Vagina (tissue), 2 donors: ENCODE data around the gene ADD1. TPM values are rescaled to one million over a fixed set of nuclear protein-coding genes. Genes with fewer than 3 reads are reported as not detected.
A peak's percentile ranks its signal among the peaks of the same experiment; 100 is the strongest.

Experiments used
- DNase-seq, 2 donors: peaks; one replicate each; pipeline ENCODE4 v3.0.0-alpha.2; 2017; ENCODE audit errors: extremely low spot score in 2 of 2
- H3K27ac ChIP-seq: fragments of 200-600 bp; sonication (generic); one replicate; pipeline ENCODE4 v1.5.1; 2019
- H3K27me3 ChIP-seq: fragments of 200-600 bp; sonication (generic); one replicate; pipeline ENCODE4 v1.5.1; 2019
- H3K36me3 ChIP-seq, 2 donors: fragments of 200-600 bp; sonication (generic); one replicate each; pipeline ENCODE4 v1.5.1; 2017 to 2019
- H3K4me1 ChIP-seq: fragments of 200-600 bp; sonication (generic); one replicate; pipeline ENCODE4 v1.5.1; 2019
- H3K4me3 ChIP-seq, 2 donors: fragments of 200-600 bp; sonication (generic); 1 replicate in 1 of 2; 2 replicates in 1 of 2; pipeline ENCODE4 v1.5.1; 2016 to 2019
- H3K9me3 ChIP-seq: fragments of 200-600 bp; sonication (generic); one replicate; pipeline ENCODE4 v1.5.1; 2019
- POLR2A ChIP-seq, 2 donors: fragments of 450-650 bp; IDR thresholded peaks; one replicate each; pipeline ENCODE4 v1.6.1; 2017; ENCODE audit warnings: antibody characterized with exemption in 2 of 2, mild to moderate bottlenecking in 2 of 2, moderate library complexity in 2 of 2
- POLR2AphosphoS5 ChIP-seq, 2 donors: sonication (generic); formaldehyde crosslinking; IDR thresholded peaks; one replicate each; pipeline ENCODE4 v1.9.0; 2017; ENCODE audit warnings: antibody characterized with exemption in 2 of 2, mild to moderate bottlenecking in 2 of 2, low read depth in 1 of 2; ENCODE audit not compliant: insufficient read depth in 1 of 2
- intact Hi-C: fragments of 100-400 bp; cut with DNase I; formaldehyde crosslinking; loops from one replicate; pipeline ENCODE4 v1.15.1; 2023
- total RNA-seq: library from RNA; depleted of rRNA; stranded (reverse); fragments of >200 nt; gene quantifications from one replicate; pipeline ENCODE4 v1.2.3, GENCODE V29; 2016
- TF ChIP-seq, protein P1 (sequence below), 3 experiments: fragments of 450-650 bp in 2 of 3; fragments of 200-600 bp in 1 of 3; sonication (generic) in 1 of 3; IDR thresholded peaks; one replicate each; pipeline ENCODE4 v1.5.1; 2017 to 2019; ENCODE audit warnings: antibody characterized with exemption in 3 of 3, mild to moderate bottlenecking in 2 of 3, moderate library complexity in 2 of 3

The ADD1 gene, protein sequence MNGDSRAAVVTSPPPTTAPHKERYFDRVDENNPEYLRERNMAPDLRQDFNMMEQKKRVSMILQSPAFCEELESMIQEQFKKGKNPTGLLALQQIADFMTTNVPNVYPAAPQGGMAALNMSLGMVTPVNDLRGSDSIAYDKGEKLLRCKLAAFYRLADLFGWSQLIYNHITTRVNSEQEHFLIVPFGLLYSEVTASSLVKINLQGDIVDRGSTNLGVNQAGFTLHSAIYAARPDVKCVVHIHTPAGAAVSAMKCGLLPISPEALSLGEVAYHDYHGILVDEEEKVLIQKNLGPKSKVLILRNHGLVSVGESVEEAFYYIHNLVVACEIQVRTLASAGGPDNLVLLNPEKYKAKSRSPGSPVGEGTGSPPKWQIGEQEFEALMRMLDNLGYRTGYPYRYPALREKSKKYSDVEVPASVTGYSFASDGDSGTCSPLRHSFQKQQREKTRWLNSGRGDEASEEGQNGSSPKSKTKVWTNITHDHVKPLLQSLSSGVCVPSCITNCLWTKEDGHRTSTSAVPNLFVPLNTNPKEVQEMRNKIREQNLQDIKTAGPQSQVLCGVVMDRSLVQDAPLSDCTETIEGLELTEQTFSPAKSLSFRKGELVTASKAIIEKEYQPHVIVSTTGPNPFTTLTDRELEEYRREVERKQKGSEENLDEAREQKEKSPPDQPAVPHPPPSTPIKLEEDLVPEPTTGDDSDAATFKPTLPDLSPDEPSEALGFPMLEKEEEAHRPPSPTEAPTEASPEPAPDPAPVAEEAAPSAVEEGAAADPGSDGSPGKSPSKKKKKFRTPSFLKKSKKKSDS
- total RNA-seq, result 228 TPM

GRCh38 chr4:2843263-2843940 lies at the start of gene ADD1:
TSS of gene ADD1 (plus strand) at chr4:2843844. CDS start at chr4:2875916, 32,072 bp downstream.
- TF ChIP-seq POLR2AphosphoS5 (IDR thresholded peaks at IDR 0.05; ENCODE audit: insufficient read depth in 1 of 2, low read depth in 1 of 2) (peak; percentile 23 to 87), POLR2A (IDR thresholded peaks at IDR 0.05) (peak in 1 of 2 donors; percentile 69)
- TF ChIP-seq, protein P1, sequence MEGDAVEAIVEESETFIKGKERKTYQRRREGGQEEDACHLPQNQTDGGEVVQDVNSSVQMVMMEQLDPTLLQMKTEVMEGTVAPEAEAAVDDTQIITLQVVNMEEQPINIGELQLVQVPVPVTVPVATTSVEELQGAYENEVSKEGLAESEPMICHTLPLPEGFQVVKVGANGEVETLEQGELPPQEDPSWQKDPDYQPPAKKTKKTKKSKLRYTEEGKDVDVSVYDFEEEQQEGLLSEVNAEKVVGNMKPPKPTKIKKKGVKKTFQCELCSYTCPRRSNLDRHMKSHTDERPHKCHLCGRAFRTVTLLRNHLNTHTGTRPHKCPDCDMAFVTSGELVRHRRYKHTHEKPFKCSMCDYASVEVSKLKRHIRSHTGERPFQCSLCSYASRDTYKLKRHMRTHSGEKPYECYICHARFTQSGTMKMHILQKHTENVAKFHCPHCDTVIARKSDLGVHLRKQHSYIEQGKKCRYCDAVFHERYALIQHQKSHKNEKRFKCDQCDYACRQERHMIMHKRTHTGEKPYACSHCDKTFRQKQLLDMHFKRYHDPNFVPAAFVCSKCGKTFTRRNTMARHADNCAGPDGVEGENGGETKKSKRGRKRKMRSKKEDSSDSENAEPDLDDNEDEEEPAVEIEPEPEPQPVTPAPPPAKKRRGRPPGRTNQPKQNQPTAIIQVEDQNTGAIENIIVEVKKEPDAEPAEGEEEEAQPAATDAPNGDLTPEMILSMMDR (IDR thresholded peaks at IDR 0.05), result no peak
- Histone ChIP-seq H3K27ac (peak within 1 kb of the TSS; percentile 96), H3K9me3 (no peaks in the 10 kb centered on the region), H3K4me1 (peaks cover 51% of the 10 kb centered on the region), H3K27me3 (no peaks in the 10 kb centered on the region), H3K4me3 (peak within 1 kb of the TSS; percentile 74 to 95), H3K36me3 (no peaks in the 10 kb centered on the region)
- DNase-seq, result no peak
- intact Hi-C loops, result loop anchor here (10.0 kb wide), 1 partner anchor 79 kb away; no protein-coding TSS in a partner anchor

DNA sequence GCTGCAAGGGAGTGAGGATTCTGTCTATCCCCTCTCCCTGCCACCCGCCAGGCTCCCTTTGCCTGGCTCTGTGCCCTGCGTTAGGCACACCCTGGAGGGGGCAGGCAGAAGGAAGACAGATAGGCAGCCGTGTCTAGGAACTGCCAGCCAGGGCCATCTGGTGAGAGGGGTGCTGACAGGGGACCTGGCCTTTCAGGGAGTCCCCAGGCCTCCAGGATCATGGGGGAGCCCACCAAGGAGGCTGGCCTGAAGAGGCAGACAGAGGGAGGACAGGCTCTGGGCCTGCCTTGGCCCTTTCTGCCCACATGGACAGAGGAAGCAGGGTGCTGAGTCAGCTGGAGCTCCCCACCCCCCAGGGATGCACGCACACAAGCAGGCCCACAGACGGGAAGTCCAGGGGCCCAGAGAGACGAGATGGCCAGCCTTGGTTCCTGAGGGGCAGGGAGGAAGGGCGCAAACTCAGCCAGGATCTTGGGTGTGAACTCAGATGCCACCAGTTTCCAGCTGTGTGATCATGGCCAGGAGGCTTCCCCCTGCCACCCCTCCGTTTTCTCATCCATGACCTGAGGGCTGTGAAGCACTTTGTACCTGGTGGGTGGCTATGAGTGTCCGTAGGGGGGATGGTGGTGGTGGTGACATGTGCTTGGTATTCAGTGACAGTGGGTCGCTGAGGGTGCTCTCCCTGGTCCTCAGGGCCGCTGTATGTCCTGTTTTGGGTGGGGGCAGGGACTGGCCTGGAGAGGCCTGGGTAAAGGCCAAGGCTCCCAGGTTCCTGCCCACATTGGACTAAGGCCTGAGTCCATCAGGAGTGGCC lies 49.0 kb upstream of the ADD1 start:
- peaks cover 62% of the 10 kb centered on the region for H3K4me1 ChIP-seq
- no peaks in the 10 kb centered on the region for H3K36me3 ChIP-seq
- H3K27ac ChIP-seq, result peak overlapping the region; percentile 90
- H3K9me3 ChIP-seq, result no peaks in the 10 kb centered on the region
- H3K4me3 ChIP-seq, result peak overlapping the region; percentile 59 to 73
- H3K27me3 ChIP-seq, result no peaks in the 10 kb centered on the region
- TF ChIP-seq POLR2A (IDR thresholded peaks at IDR 0.05), result no peak
- peak in 1 of 2 donors; percentile 33 for TF ChIP-seq POLR2AphosphoS5 (IDR thresholded peaks at IDR 0.05; ENCODE audit: insufficient read depth in 1 of 2, low read depth in 1 of 2)
- no peak for DNase-seq
- intact Hi-C loops, result no loop called here

DNA sequence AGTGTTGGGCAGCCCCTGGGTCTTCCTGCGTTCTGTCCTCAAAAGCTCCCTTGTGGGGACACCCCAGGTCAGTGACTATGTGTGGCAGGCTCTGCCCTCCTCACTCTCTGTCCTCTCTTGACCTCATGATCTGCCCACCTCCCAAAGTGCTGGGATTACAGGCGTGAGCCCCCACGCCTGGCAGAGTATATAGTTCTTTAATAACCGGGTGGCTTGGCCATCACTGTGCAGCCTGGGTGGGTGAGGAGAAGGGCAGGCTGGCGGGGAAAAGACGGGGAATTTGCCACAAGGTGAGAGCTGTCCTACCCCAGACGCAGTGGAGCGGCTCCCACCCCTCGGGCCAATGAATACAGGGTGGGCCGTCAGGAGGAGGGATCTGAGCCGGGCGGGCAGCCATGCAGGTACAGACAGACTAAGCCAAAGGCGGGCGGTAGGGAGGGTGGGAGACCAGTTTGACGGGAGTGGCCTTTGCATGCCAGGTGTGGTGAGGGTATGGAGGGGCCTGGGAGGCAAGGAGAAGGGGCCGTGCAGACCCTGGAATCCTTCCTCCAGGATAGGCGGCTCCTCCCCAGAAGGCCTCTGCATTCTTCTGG lies 48.2 kb upstream of the ADD1 start:
- Histone ChIP-seq H3K27ac (peak overlapping the region; percentile 90), H3K27me3 (no peaks in the 10 kb centered on the region), H3K4me3 (peak overlapping the region in 1 of 2 donors; percentile 59), H3K9me3 (no peaks in the 10 kb centered on the region), H3K4me1 (peaks cover 69% of the 10 kb centered on the region), H3K36me3 (no peaks in the 10 kb centered on the region)
- intact Hi-C loops, result no loop called here
- no peak for DNase-seq
- TF ChIP-seq POLR2A (IDR thresholded peaks at IDR 0.05) (no peak), POLR2AphosphoS5 (IDR thresholded peaks at IDR 0.05; ENCODE audit: insufficient read depth in 1 of 2, low read depth in 1 of 2) (no peak)
- TF ChIP-seq, protein P1 (IDR thresholded peaks at IDR 0.05), result no peak

- no peaks in the 10 kb centered on the region for H3K27me3 ChIP-seq
- H3K4me3 ChIP-seq, result peak overlapping the region in 1 of 2 donors; percentile 59
- no peaks in the 10 kb centered on the region for H3K36me3 ChIP-seq
- peaks cover 77% of the 10 kb centered on the region for H3K4me1 ChIP-seq
- TF ChIP-seq POLR2A (IDR thresholded peaks at IDR 0.05) (no peak), POLR2AphosphoS5 (IDR thresholded peaks at IDR 0.05; ENCODE audit: insufficient read depth in 1 of 2, low read depth in 1 of 2) (peak in 1 of 2 donors; percentile 21)
- intact Hi-C loops, result no loop called here
- no peaks in the 10 kb centered on the region for H3K9me3 ChIP-seq
- no peak for DNase-seq
- peak overlapping the region; percentile 90 for H3K27ac ChIP-seq
These were observed 47.5 kb upstream of the ADD1 start for GRCh38 chr4:2795893-2796848.
